HG03139 (cell line): ENCODE data around the gene BPGM.

Source experiments
- ATAC-seq: cut with Tn5 transposase; IDR thresholded peaks from one replicate; pipeline ENCODE4 v1.9.1; 2021; ENCODE audit not compliant: unreplicated experiment

The BPGM gene

GRCh38 chr7:134714470-134715205, 68.0 kb downstream of the BPGM start:
- ATAC-seq, result no peak

GRCh38 chr7:134718211-134718875, 71.7 kb downstream of the BPGM start:
- ATAC-seq, result no peak

GRCh38 chr7:134720091-134720935, 73.7 kb downstream of the BPGM start:
- no peak for ATAC-seq

GRCh38 chr7:134721171-134721570, 74.5 kb downstream of the BPGM start:
- ATAC-seq, result no peak

- ATAC-seq, result no peak
Measured at GRCh38 chr7:134722786-134723322, 76.2 kb downstream of the BPGM start.

GRCh38 chr7:134723892-134724291, 77.2 kb downstream of the BPGM start:
- no peak for ATAC-seq

GRCh38 chr7:134724606-134725005, 78.0 kb downstream of the BPGM start:
- no peak for ATAC-seq

GRCh38 chr7:134726581-134726980, 79.9 kb downstream of the BPGM start:
- no peak for ATAC-seq

GRCh38 chr7:134727711-134728110, 81.1 kb downstream of the BPGM start:
- no peak for ATAC-seq
